Heart right ventricle (tissue), 16 donors: ENCODE results near the gene ZNF516. TPM values are rescaled to one million over a fixed set of nuclear protein-coding genes. Genes with fewer than 3 reads are reported as not detected.

Experiments used
- ATAC-seq, 8 donors: fragments of 200-7000 bp; cut with Tn5 transposase; one replicate each; pipeline ENCODE4 v1.9.1; 2020; ENCODE audit warnings: mild to moderate bottlenecking in 8 of 8, moderate library complexity in 8 of 8, moderate number of reproducible peaks in 1 of 8
- DNase-seq, 2 donors: peaks; one replicate each; pipeline ENCODE4 v3.0.0-alpha.2; 2020
- H3K27ac ChIP-seq, 10 donors: fragments of 200-600 bp; sonication (generic) in 2 of 10; one replicate each; pipeline versions ENCODE4 v1.5.0 to v1.8.0; 2020 to 2022; ENCODE audit warnings: mild to moderate bottlenecking in 3 of 10
- H3K27me3 ChIP-seq, 7 donors: fragments of 200-600 bp; one replicate each; pipeline ENCODE4 v1.8.0; 2021 to 2022; ENCODE audit warnings: mild to moderate bottlenecking in 2 of 7
- H3K36me3 ChIP-seq, 9 donors: fragments of 200-600 bp; sonication (generic) in 1 of 9; one replicate each; pipeline versions ENCODE4 v1.5.0 to v1.8.0; 2020 to 2022; ENCODE audit warnings: mild to moderate bottlenecking in 2 of 9
- H3K4me1 ChIP-seq, 9 donors: fragments of 200-600 bp; sonication (generic) in 1 of 9; one replicate each; pipeline versions ENCODE4 v1.5.0 to v1.8.0; 2020 to 2022; ENCODE audit warnings: mild to moderate bottlenecking in 4 of 9
- H3K4me3 ChIP-seq, 10 donors: fragments of 200-600 bp; sonication (generic) in 2 of 10; one replicate each; pipeline versions ENCODE4 v1.5.0 to v1.8.0; 2020 to 2022; ENCODE audit warnings: mild to moderate bottlenecking in 7 of 10, moderate library complexity in 2 of 10
- H3K9me3 ChIP-seq, 11 donors: fragments of 200-600 bp in 10 of 11; sonication (generic) in 2 of 11; one replicate each; pipeline versions ENCODE4 v1.5.0 to v1.8.0; 2013 to 2022; ENCODE audit warnings: mild to moderate bottlenecking in 2 of 11, control low read depth in 1 of 11, moderate library complexity in 1 of 11
- WGBS, 2 donors: extraction: QIAGEN DNeasy Blood & Tissue Kit; methylation state at CpG; one replicate each; pipeline ENCODE4 v1.1.7; 2013; ENCODE audit warnings: inconsistent platforms in 1 of 2; 5-methylcytosine and 5-hydroxymethylcytosine counted together
- intact Hi-C, 10 donors: fragments of 100-400 bp; cut with DNase I; formaldehyde crosslinking; loops; one replicate each; pipeline versions ENCODE4 v1.11.1 to v1.14.2; 2022
- polyA plus RNA-seq, 2 donors: library from polyadenylated mRNA; stranded (reverse); fragments of 200-250 nt; gene quantifications; one replicate each; pipeline ENCODE4 v1.2.3, GENCODE V29; 2013
- total RNA-seq, 10 donors: library from RNA; stranded (reverse); fragmentation: NEBNext Ultra II Directional in 3 of 10; extraction: Animal tissue kit (Norgen Biotek cat#: 25700) in 3 of 10; gene quantifications; one replicate each; pipeline versions ENCODE4 v1.2.1 to v1.2.4, GENCODE V29; 2021 to 2023
- TF ChIP-seq, protein P1 (sequence below), 9 donors: fragments of 200-600 bp; sonication (generic) in 2 of 9; IDR thresholded peaks; one replicate each; pipeline versions ENCODE4 v1.5.0 to v1.8.0; 2021 to 2022; ENCODE audit warnings: antibody characterized with exemption in 9 of 9, mild to moderate bottlenecking in 5 of 9, moderate library complexity in 1 of 9
- donor health status: Arrhythmogenic right ventricular cardiomyopathy.
- donor health status: ischemic (EF 13 %, LVEDD 7.1; RV severe dilation, severe dysfunction).
- donor health status: healthy with polysubstance abuse.
- donor health status: DM: no; HTN: yes; CAD: no.
- donor health status: DM: no; HTN: no; CAD: no.
- donor health status: ischemic (EF 25% LVEDD 6.9; RV normal size, moderate dysfunction).
- donor health status: ischemic (EF 25% LVEDD 5.7; RV mildly dilated, moderate dysfunction).
- donor health status: healthy.
- donor health status: DM: yes; HTN: yes; CAD: no.
- donor health status: Ischemic cardiomyopathy.
- donor health status: ischemic (EF 35%, LVEDD 5.7; RV mildly dilated, moderate dysfunction).
- donor health status: nonischemic (EF 11% LVEDD 7.7; RV severe dilation, severe dysfunction).
- donor health status: DM: yes; HTN: yes; CAD: no.
- donor health status: PGD.
- donor health status: ischemic (EF 29% LVEDD 5.4; RV normal size, mild dysfunction).
- donor health status: nonischemic (EF 23%, LVEDD 6.1; RV moderate dilation, normal function).

Gene ZNF516
- total and polyA plus RNA-seq, 12 donors, result 2.6 to 24.8 (median 17.3) TPM

DNA sequence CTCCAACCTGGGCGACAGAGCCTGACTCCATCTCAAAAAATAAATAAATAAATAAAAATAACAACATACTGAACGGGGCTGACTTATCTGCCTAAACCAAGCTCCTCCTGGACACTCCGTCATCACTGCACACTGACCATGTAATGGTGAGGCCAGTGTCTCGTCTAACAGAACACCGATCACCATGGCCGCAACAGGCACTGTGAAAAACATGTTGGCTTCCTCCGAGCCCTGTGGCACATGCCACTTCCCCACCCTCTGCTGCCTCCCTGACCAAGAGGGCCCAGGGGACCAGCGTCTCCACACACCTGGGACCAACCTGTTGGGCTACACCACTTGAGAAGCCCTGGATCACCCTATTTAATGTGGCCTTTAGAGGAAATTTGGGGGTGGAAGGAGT, 33.9 kb downstream of the ZNF516 start:
- peaks cover 2 to 30% (median 19%) of the 10 kb centered on the region in 9 donors for H3K4me1 ChIP-seq

DNA sequence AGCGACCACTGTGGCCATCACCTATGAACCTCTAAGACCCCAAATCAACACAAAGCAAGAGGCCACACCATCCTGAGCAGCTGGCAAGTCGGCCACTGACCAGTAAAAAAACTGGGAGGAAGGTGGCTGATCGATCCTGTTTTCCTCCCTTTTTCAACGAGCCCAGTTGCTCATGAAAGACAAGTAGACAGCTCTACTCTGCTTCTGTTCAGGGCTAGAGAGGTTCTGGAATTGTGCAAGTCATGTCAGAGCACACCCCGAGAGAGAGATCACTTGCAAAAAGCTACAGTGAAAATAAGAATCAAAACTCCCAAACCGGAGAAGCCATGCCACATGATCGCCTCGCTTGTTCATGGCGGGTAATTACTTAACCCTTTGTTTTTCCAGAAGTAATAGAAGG, 34.6 kb downstream of the ZNF516 start:
- H3K4me1 ChIP-seq, result peaks cover 2 to 36% (median 19%) of the 10 kb centered on the region in 9 donors
- H3K27ac ChIP-seq, result peak overlapping the region in 3 of 10 donors; percentile 36 to 58 (median 55)
- no peaks in the 10 kb centered on the region for H3K9me3 ChIP-seq
- H3K36me3 ChIP-seq, result peaks cover 0 to 33% (median 0%) of the 10 kb centered on the region in 9 donors
- no peak overlapping the region for H3K4me3 ChIP-seq
- H3K27me3 ChIP-seq, result no peaks in the 10 kb centered on the region
- WGBS, 2 donors, result 79 to 88% methylated on average over 9 of the region's 9 CpGs
- DNase-seq, result no peak
- TF ChIP-seq, protein P1, sequence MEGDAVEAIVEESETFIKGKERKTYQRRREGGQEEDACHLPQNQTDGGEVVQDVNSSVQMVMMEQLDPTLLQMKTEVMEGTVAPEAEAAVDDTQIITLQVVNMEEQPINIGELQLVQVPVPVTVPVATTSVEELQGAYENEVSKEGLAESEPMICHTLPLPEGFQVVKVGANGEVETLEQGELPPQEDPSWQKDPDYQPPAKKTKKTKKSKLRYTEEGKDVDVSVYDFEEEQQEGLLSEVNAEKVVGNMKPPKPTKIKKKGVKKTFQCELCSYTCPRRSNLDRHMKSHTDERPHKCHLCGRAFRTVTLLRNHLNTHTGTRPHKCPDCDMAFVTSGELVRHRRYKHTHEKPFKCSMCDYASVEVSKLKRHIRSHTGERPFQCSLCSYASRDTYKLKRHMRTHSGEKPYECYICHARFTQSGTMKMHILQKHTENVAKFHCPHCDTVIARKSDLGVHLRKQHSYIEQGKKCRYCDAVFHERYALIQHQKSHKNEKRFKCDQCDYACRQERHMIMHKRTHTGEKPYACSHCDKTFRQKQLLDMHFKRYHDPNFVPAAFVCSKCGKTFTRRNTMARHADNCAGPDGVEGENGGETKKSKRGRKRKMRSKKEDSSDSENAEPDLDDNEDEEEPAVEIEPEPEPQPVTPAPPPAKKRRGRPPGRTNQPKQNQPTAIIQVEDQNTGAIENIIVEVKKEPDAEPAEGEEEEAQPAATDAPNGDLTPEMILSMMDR (IDR thresholded peaks at IDR 0.05), result no peak
- intact Hi-C loops, result no loop called here
- ATAC-seq, result no peak

More for the DNA sequence above, 33.9 kb downstream of the ZNF516 start:
- no peak for DNase-seq
- H3K27me3 ChIP-seq, result no peaks in the 10 kb centered on the region
- WGBS, 2 donors, result 94 to 95% methylated on average over 8 of the region's 8 CpGs
- TF ChIP-seq, protein P1 (IDR thresholded peaks at IDR 0.05), result no peak
- intact Hi-C loops, result no loop called here
- ATAC-seq, result no peak
- H3K9me3 ChIP-seq, result no peaks in the 10 kb centered on the region
- H3K36me3 ChIP-seq, result peaks cover 0 to 33% (median 0%) of the 10 kb centered on the region in 9 donors
- H3K27ac ChIP-seq, result no peak overlapping the region
- no peak overlapping the region for H3K4me3 ChIP-seq

DNA sequence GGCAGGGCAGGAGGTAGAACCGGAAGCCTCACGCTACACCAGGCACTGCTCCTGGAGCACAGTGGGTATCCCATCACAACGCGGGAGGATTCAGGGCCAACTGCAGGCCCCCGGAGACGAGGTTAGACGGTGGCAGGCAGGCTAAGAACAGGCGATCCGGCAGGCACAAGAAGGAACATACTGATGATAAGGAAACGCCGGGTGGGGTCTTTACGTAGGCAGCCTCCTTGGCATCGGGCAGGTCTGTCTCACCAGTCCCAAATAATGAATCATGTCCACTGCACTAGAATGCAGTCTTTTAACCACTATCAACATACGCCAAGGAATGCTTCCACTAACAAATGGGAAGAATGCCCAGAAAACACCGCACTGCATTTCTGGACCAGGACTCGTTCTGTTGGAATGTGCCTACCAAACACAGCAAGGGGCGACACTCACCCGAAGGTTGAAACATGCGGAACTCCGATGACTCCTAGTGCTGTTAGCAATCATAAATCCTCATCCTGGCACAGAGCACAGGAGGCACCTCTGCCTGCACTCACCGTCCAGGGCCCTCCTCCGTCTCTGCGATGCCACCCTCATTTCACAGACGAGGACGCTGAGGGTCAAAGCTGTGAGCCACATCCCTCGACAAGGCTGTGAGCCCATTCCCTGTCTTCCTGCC, 35.2 kb downstream of the ZNF516 start:
- Histone ChIP-seq H3K27ac (peak overlapping the region in 7 of 10 donors; percentile 19 to 65 (median 54)), H3K27me3 (no peaks in the 10 kb centered on the region), H3K4me3 (peak overlapping the region in 3 of 10 donors; percentile 17 to 27 (median 18)), H3K4me1 (peaks cover 2 to 43% (median 19%) of the 10 kb centered on the region in 9 donors), H3K9me3 (no peaks in the 10 kb centered on the region), H3K36me3 (peaks cover 0 to 33% (median 0%) of the 10 kb centered on the region in 9 donors)
- DNase-seq (no peak), ATAC-seq (peak; percentile 45 to 87 (median 72))
- TF ChIP-seq, protein P1 (IDR thresholded peaks at IDR 0.05), result peak in 1 of 9 donors; percentile 21
- intact Hi-C loops, result no loop called here
- WGBS, 2 donors, result 48 to 59% methylated on average over 26 of the region's 26 CpGs

DNA sequence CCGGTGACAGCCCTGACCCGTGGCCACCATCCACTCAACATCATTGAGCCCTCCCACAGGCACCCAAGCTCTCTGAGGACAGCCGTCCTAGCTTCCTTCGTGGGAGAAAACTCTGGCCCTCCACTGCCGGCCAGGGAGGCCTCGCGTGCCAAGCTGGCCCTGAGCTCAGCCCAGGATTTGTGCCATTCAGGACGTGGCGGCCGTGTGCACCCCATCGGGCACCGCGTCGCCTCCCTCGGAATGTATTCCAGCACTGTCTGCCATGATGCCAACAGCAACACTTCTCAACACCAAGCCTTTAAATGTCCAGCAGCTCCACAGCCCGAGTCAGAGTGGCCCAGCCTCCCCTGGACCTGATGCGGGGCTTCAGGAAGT, 35.7 kb downstream of the ZNF516 start:
- Histone ChIP-seq H3K27ac (peak overlapping the region in 7 of 10 donors; percentile 19 to 65 (median 54)), H3K4me1 (peaks cover 2 to 48% (median 20%) of the 10 kb centered on the region in 9 donors), H3K27me3 (no peaks in the 10 kb centered on the region), H3K9me3 (no peaks in the 10 kb centered on the region), H3K36me3 (peaks cover 0 to 33% (median 0%) of the 10 kb centered on the region in 9 donors), H3K4me3 (peak overlapping the region in 3 of 10 donors; percentile 17 to 27 (median 18))
- 61 to 69% methylated on average over 17 of the region's 17 CpGs for WGBS, 2 donors
- DNase-seq (no peak), ATAC-seq (peak in 7 of 8 donors; percentile 34 to 61 (median 45))
- TF ChIP-seq, protein P1 (IDR thresholded peaks at IDR 0.05), result no peak
- intact Hi-C loops, result no loop called here
